Adrenal gland (tissue), 5 donors: ENCODE data around the gene TLK1.

Experiments
- CTCF ChIP-seq, 6 experiments: fragments of 450-650 bp in 4 of 6; fragments of 200-600 bp in 2 of 6; sonication (generic) in 1 of 6; IDR thresholded peaks; 1 replicate in 5 of 6; 2 replicates in 1 of 6; pipeline versions ENCODE4 v1.5.1 to v1.8.0; 2016 to 2021; ENCODE audit warnings: antibody characterized with exemption in 6 of 6, mild to moderate bottlenecking in 2 of 6, moderate library complexity in 1 of 6
- POLR2A ChIP-seq, 2 donors: fragments of 450-650 bp; IDR thresholded peaks; one replicate each; pipeline ENCODE4 v1.6.1; 2017; ENCODE audit warnings: antibody characterized with exemption in 2 of 2, mild to moderate bottlenecking in 2 of 2, moderate library complexity in 1 of 2
- donor health status: DM: no; HTN: no; CAD: no.

GRCh38 chr2:170975127-170975942 lies 185.4 kb downstream of the TLK1 start:
- TF ChIP-seq CTCF (IDR thresholded peaks at IDR 0.05) (no peak), POLR2A (IDR thresholded peaks at IDR 0.05) (no peak)
